ENCODE measurements around the gene PELI2. TPM values are rescaled to one million over a fixed set of nuclear protein-coding genes. Genes with fewer than 3 reads are reported as not detected.

Gene PELI2
- total and polyA plus RNA-seq, 8 donors: 10.3 to 15.0 (median 11.6) TPM

DNA sequence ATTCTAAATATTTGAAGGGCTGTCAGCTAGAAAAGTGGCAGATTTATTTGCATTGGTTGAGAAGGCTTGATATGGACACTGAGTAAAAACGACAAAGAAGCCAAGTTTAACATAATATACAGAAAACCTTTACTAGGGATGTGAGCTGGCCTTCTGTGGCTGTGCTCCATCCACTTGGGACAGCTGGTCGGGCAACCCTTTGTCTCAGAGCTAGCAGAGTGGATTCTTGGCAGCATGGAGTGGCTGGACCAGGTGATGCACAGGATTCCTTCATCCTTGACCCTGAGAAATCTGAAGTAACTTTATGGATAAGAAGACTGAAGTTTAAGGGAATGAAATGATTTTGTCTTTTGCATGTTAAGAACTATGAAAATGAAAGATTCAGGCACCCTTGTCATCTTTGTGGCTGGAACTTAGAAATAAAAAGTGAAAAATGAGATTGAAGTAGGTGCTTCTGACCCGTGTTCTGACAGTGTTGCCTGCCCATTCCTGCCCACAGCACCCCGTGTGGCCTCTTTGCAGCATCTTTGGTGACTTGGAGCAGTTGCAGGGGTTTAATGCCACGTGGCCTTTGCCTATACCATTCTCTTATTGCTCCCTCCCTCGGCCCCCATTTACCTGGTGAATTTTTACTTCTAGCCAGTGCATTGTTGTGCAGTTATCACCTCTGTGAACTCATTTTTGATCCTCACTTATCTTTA lies 32.6 kb downstream of the PELI2 start:
- peaks cover 0 to 30% of the 10 kb centered on the region in 2 donors for H3K4me1 ChIP-seq
- TF ChIP-seq, protein P1, sequence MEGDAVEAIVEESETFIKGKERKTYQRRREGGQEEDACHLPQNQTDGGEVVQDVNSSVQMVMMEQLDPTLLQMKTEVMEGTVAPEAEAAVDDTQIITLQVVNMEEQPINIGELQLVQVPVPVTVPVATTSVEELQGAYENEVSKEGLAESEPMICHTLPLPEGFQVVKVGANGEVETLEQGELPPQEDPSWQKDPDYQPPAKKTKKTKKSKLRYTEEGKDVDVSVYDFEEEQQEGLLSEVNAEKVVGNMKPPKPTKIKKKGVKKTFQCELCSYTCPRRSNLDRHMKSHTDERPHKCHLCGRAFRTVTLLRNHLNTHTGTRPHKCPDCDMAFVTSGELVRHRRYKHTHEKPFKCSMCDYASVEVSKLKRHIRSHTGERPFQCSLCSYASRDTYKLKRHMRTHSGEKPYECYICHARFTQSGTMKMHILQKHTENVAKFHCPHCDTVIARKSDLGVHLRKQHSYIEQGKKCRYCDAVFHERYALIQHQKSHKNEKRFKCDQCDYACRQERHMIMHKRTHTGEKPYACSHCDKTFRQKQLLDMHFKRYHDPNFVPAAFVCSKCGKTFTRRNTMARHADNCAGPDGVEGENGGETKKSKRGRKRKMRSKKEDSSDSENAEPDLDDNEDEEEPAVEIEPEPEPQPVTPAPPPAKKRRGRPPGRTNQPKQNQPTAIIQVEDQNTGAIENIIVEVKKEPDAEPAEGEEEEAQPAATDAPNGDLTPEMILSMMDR (IDR thresholded peaks at IDR 0.05): no peak
- ATAC-seq: peak; percentile 76

GRCh38 chr14:56152221-56152620 lies 34.0 kb downstream of the PELI2 start:
- no peak for DNase-seq
- H3K27ac ChIP-seq: no peak overlapping the region
- no peaks in the 10 kb centered on the region for H3K9me3 ChIP-seq
- intact Hi-C loops (cut with DNase I): no loop called here
- peaks cover 0 to 27% of the 10 kb centered on the region in 2 donors for H3K4me1 ChIP-seq
- TF ChIP-seq, protein P1 (IDR thresholded peaks at IDR 0.05): no peak
- H3K27me3 ChIP-seq: no peaks in the 10 kb centered on the region
- H3K36me3 ChIP-seq: no peaks in the 10 kb centered on the region
- H3K4me3 ChIP-seq: no peak overlapping the region
- ATAC-seq: no peak

More for the DNA sequence above, 32.6 kb downstream of the PELI2 start:
- H3K36me3 ChIP-seq: no peaks in the 10 kb centered on the region
- no peak overlapping the region for H3K27ac ChIP-seq
- intact Hi-C loops (cut with DNase I): no loop called here
- no peaks in the 10 kb centered on the region for H3K9me3 ChIP-seq
- no peak for DNase-seq
- no peaks in the 10 kb centered on the region for H3K27me3 ChIP-seq
- no peak overlapping the region for H3K4me3 ChIP-seq

- Histone ChIP-seq H3K4me1 (peaks cover 0 to 18% of the 10 kb centered on the region in 2 donors), H3K36me3 (no peaks in the 10 kb centered on the region), H3K27ac (no peak overlapping the region), H3K9me3 (no peaks in the 10 kb centered on the region), H3K27me3 (no peaks in the 10 kb centered on the region), H3K4me3 (no peak overlapping the region)
- TF ChIP-seq, protein P1 (IDR thresholded peaks at IDR 0.05): no peak
- intact Hi-C loops (cut with DNase I): no loop called here
- ATAC-seq: no peak
- no peak for DNase-seq
Measured at GRCh38 chr14:56153267-56153666, 35.1 kb downstream of the PELI2 start.

DNA sequence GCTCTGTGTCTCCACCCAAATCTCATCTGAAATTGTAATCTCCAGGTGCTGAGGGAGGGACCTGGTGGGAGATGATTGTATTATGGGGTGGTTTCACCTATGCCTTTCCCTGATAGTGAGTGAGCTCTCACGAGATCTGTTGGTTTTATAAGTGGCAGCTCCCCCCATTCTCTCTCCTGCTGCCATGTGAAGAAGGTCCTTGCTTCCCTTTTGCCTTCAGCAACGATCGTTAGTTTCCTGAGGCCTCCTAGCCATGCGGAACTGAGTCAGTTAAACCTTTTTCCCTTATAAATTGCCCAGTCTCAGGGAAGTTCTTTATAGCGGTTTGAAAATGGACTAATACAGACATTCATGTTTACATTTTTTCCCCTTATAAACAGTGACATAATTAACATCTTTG lies 36.1 kb downstream of the PELI2 start:
- ATAC-seq: no peak
- intact Hi-C loops (cut with DNase I): no loop called here
- Histone ChIP-seq H3K36me3 (no peaks in the 10 kb centered on the region), H3K27me3 (no peaks in the 10 kb centered on the region), H3K4me3 (no peak overlapping the region), H3K27ac (no peak overlapping the region), H3K4me1 (peaks cover 0 to 7% of the 10 kb centered on the region in 2 donors), H3K9me3 (no peaks in the 10 kb centered on the region)
- TF ChIP-seq, protein P1 (IDR thresholded peaks at IDR 0.05): no peak
- DNase-seq: no peak

- H3K27ac ChIP-seq: no peak overlapping the region
- no peaks in the 10 kb centered on the region for H3K36me3 ChIP-seq
- TF ChIP-seq, protein P1 (IDR thresholded peaks at IDR 0.05): no peak
- DNase-seq (no peak), ATAC-seq (no peak)
- intact Hi-C loops (cut with DNase I): no loop called here
- H3K27me3 ChIP-seq: no peaks in the 10 kb centered on the region
- no peak overlapping the region for H3K4me3 ChIP-seq
- H3K4me1 ChIP-seq: no peaks in the 10 kb centered on the region
- H3K9me3 ChIP-seq: no peaks in the 10 kb centered on the region
Measured at GRCh38 chr14:56156096-56156495, 37.9 kb downstream of the PELI2 start.
